GM23338 (cell line): ENCODE results near the gene RUNDC3A. TPM values are rescaled to one million over a fixed set of nuclear protein-coding genes. Genes with fewer than 3 reads are reported as not detected.

Experiments
- ATAC-seq: fragments of 200-7000 bp; cut with Tn5 transposase; 3 replicates; pipeline ENCODE4 v1.9.1; 2020
- DNase-seq: peaks from one replicate; pipeline ENCODE4 v3.0.0-alpha.2; 2015; ENCODE audit warnings: low spot score
- H2AFZ ChIP-seq: fragments of 200-600 bp; sonication (generic); 2 replicates; pipeline ENCODE4 v1.8.0; 2016; ENCODE audit warnings: antibody characterized with exemption, mild to moderate bottlenecking, moderate library complexity
- H3F3A ChIP-seq: fragments of 200-600 bp; sonication (generic); replicated peaks from 2 replicates; pipeline ENCODE4 v1.8.0; 2017; ENCODE audit warnings: antibody characterized with exemption, mixed run types, low read depth
- H3K27ac ChIP-seq: fragments of 200-600 bp; sonication (generic); 2 replicates; pipeline ENCODE4 v1.6.1; 2016; ENCODE audit warnings: low read depth
- H3K27me3 ChIP-seq: fragments of 200-600 bp; sonication (generic); 2 replicates; pipeline ENCODE4 v1.8.0; 2016; ENCODE audit warnings: mild to moderate bottlenecking, mixed run types, moderate library complexity; ENCODE audit not compliant: insufficient read depth
- H3K36me3 ChIP-seq: fragments of 200-600 bp; sonication (generic); 2 replicates; pipeline ENCODE4 v1.8.0; 2016; ENCODE audit warnings: mild to moderate bottlenecking; ENCODE audit not compliant: insufficient read depth
- H3K4me1 ChIP-seq: fragments of 200-600 bp; sonication (generic); 2 replicates; pipeline ENCODE4 v1.8.0; 2016; ENCODE audit warnings: mild to moderate bottlenecking, moderate library complexity; ENCODE audit not compliant: insufficient read depth
- H3K4me2 ChIP-seq: fragments of 200-600 bp; sonication (generic); 2 replicates; pipeline ENCODE4 v1.7.1; 2017; ENCODE audit warnings: mixed run types
- H3K4me3 ChIP-seq: fragments of 200-600 bp; sonication (generic); 2 replicates; pipeline ENCODE4 v1.6.1; 2016; ENCODE audit warnings: mixed run types
- H3K79me2 ChIP-seq: fragments of 200-600 bp; sonication (generic); replicated peaks from 2 replicates; pipeline ENCODE4 v1.8.0; 2017; ENCODE audit warnings: mild to moderate bottlenecking; ENCODE audit not compliant: insufficient read depth
- H3K9me2 ChIP-seq: fragments of 200-600 bp; sonication (generic); 2 replicates; pipeline ENCODE4 v1.8.0; 2017; ENCODE audit not compliant: insufficient read depth
- H4K20me1 ChIP-seq: fragments of 200-600 bp; sonication (generic); replicated peaks from 2 replicates; pipeline ENCODE4 v1.8.0; 2017; ENCODE audit warnings: mild to moderate bottlenecking; ENCODE audit not compliant: insufficient read depth
- H3K27ac Mint-ChIP-seq: 2 replicates; pipeline ENCODE4 v1.8.0; 2020; ENCODE audit warnings: inconsistent platforms, mild to moderate bottlenecking, moderate library complexity, mixed read lengths
- H3K27me3 Mint-ChIP-seq: 3 replicates; pipeline ENCODE4 v1.8.0; 2022; ENCODE audit warnings: low read depth, mild to moderate bottlenecking, moderate library complexity, mixed read lengths, inconsistent platforms; ENCODE audit not compliant: insufficient read depth, poor library complexity
- H3K36me3 Mint-ChIP-seq: 3 replicates; pipeline ENCODE4 v1.8.0; 2021; ENCODE audit warnings: low read depth, mild to moderate bottlenecking, inconsistent platforms, moderate library complexity, mixed read lengths
- H3K4me1 Mint-ChIP-seq: 3 replicates; pipeline ENCODE4 v1.8.0; 2020; ENCODE audit warnings: mild to moderate bottlenecking, inconsistent platforms, mixed read lengths
- H3K4me3 Mint-ChIP-seq: 3 replicates; pipeline ENCODE4 v1.8.0; 2021; ENCODE audit warnings: moderate library complexity, mild to moderate bottlenecking, inconsistent platforms, mixed read lengths
- H3K9me3 Mint-ChIP-seq: 3 replicates; pipeline ENCODE4 v1.8.0; 2020; ENCODE audit warnings: moderate library complexity, mild to moderate bottlenecking, inconsistent platforms, mixed read lengths
- EZH2 ChIP-seq: fragments of 200-600 bp; sonication (generic); IDR thresholded peaks from one replicate; pipeline ENCODE4 v1.8.0; 2017; ENCODE audit warnings: antibody characterized with exemption, mild to moderate bottlenecking, low read depth; ENCODE audit not compliant: unreplicated experiment
- EZH2phosphoT487 ChIP-seq: fragments of 200-600 bp; sonication (generic); IDR thresholded peaks from one replicate; pipeline ENCODE4 v1.8.1; 2018; ENCODE audit warnings: antibody characterized with exemption; ENCODE audit not compliant: unreplicated experiment
- JUNB ChIP-seq: IDR thresholded peaks from one replicate; pipeline ENCODE4 v1.6.1; 2016; ENCODE audit warnings: antibody characterized with exemption; ENCODE audit not compliant: unreplicated experiment
- NANOG ChIP-seq: IDR thresholded peaks from 2 replicates; pipeline ENCODE4 v1.6.1; 2016; ENCODE audit warnings: antibody characterized with exemption, borderline replicate concordance
- POLR2AphosphoS5 ChIP-seq: IDR thresholded peaks from 2 replicates; pipeline ENCODE4 v1.6.1; 2016; ENCODE audit warnings: antibody characterized with exemption, low read depth
- STAT1 ChIP-seq: IDR thresholded peaks from one replicate; pipeline ENCODE4 v1.6.1; 2016; ENCODE audit warnings: antibody characterized with exemption; ENCODE audit not compliant: unreplicated experiment
- ZNF331 ChIP-seq: fragments of 250-450 bp; sonication (Bioruptor Pico); IDR thresholded peaks from 2 replicates; pipeline ENCODE4 v1.5.0; 2020; ENCODE audit warnings: low read depth, mild to moderate bottlenecking, moderate library complexity
- polyA plus RNA-seq: library from polyadenylated mRNA; unstranded; fragments of >200 nt; fragmentation: Nextera tagmentation; extraction: Ambion mirVana; gene quantifications from 2 replicates; pipeline ENCODE4 v1.2.1, GENCODE V29; 2016
- total RNA-seq: library from RNA; depleted of rRNA; stranded (reverse); fragments of >200 nt; shearing (Covaris generic); gene quantifications from 2 replicates; pipeline ENCODE4 v1.2.3, GENCODE V29; 2014
- TF ChIP-seq, protein P1 (sequence below), 2 experiments: fragments of 200-600 bp in 1 of 2; sonication (generic) in 1 of 2; conservative IDR thresholded peaks; 2 replicates each; pipeline versions ENCODE4 v1.5.1 to v1.6.1; 2016 to 2017; ENCODE audit warnings: antibody characterized with exemption in 2 of 2, low read depth in 2 of 2, mild to moderate bottlenecking in 2 of 2, moderate library complexity in 1 of 2
- TF ChIP-seq, protein P2 (sequence below): IDR thresholded peaks from one replicate; pipeline ENCODE4 v1.6.1; 2018; ENCODE audit warnings: antibody characterized with exemption; ENCODE audit not compliant: unreplicated experiment
- TF ChIP-seq, protein P3 (sequence below): IDR thresholded peaks from 2 replicates; pipeline ENCODE4 v1.6.1; 2016; ENCODE audit warnings: antibody characterized with exemption

The RUNDC3A gene
- total and polyA plus RNA-seq, 2 experiments from 2014 or later: 3.7 to 5.5 TPM

DNA sequence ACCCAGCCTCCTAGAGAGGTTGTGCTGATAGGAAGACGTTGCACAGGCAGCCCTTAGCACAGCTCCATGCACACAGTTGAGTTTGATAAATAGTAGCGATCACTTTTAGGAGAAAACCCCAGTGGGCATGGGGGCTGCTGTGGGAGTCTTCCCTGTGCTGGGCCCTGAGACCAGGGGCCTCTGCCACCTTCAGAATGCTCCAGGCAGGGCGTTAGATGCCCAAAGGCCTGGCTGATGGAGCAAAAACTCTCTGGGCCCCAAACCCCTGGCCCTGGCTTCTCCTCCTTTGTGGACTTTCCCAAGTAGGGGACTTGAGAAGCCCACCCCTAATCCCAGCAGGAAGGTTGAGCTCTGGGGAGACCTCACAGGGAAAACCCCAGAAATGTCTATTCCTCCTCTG, 26.1 kb upstream of the RUNDC3A start:
- no peaks in the 10 kb centered on the region for H4K20me1 ChIP-seq
- no peaks in the 10 kb centered on the region for H3K36me3 ChIP-seq
- no peak for DNase-seq
- H3K9me3 Mint-ChIP-seq: no peaks in the 10 kb centered on the region
- TF ChIP-seq EZH2 (no peak), POLR2AphosphoS5 (no peak), EZH2phosphoT487 (no peak), ZNF331 (no peak), STAT1 (no peak), NANOG (no peak), JUNB (no peak)
- TF ChIP-seq, protein P1, sequence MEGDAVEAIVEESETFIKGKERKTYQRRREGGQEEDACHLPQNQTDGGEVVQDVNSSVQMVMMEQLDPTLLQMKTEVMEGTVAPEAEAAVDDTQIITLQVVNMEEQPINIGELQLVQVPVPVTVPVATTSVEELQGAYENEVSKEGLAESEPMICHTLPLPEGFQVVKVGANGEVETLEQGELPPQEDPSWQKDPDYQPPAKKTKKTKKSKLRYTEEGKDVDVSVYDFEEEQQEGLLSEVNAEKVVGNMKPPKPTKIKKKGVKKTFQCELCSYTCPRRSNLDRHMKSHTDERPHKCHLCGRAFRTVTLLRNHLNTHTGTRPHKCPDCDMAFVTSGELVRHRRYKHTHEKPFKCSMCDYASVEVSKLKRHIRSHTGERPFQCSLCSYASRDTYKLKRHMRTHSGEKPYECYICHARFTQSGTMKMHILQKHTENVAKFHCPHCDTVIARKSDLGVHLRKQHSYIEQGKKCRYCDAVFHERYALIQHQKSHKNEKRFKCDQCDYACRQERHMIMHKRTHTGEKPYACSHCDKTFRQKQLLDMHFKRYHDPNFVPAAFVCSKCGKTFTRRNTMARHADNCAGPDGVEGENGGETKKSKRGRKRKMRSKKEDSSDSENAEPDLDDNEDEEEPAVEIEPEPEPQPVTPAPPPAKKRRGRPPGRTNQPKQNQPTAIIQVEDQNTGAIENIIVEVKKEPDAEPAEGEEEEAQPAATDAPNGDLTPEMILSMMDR (conservative IDR thresholded peaks at IDR 0.05; ENCODE audit: low read depth in 2 of 2): no peak
- peaks cover 14% of the 10 kb centered on the region for H3K4me1 Mint-ChIP-seq
- H3K9me2 ChIP-seq: no peaks in the 10 kb centered on the region
- H3K27me3 ChIP-seq: no peaks in the 10 kb centered on the region
- H3K4me2 ChIP-seq: no peak overlapping the region
- no peaks in the 10 kb centered on the region for H3K79me2 ChIP-seq
- no peaks in the 10 kb centered on the region for H3K36me3 Mint-ChIP-seq
- no peak overlapping the region for H3K27ac ChIP-seq
- H3F3A ChIP-seq: no peaks in the 10 kb centered on the region
- no peak overlapping the region for H2AFZ ChIP-seq
- no peak for ATAC-seq
- peaks cover 14% of the 10 kb centered on the region for H3K4me1 ChIP-seq
- peaks cover 13% of the 10 kb centered on the region for H3K27me3 Mint-ChIP-seq
- no peak overlapping the region for H3K27ac Mint-ChIP-seq
- no peak overlapping the region for H3K4me3 Mint-ChIP-seq
- no peak overlapping the region for H3K4me3 ChIP-seq

DNA sequence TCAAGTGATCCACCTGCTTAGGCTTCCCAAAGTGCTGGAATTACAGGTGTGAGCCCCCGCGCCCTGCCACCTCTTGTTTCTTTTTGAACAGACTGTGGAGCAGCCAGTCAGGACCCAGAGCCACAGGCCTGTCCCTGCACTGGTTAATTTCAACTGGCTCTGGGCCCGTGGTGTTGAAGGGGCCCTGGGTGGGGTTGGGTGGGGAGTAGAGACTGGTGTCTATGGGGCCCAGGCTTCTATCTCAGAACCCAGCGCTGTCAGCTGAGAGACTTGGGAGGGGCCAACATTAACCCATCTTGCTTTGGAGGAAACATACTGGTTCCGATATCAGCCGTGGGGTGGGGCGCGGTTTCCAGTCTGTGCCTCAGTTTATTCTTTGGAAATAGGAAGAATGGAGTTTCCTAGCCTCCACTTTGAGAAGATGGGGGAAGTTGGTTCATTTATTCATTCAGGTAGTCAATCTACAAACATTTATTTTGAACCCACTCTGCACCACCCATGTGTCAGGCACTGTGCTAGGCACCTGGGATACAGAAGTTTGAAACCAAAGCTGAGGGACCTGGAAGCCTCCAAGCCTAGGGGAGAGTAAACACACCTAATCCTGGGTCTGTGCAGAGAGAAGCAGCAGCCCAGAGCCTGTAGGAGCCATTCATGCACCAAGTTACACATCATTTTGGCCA, 24.9 kb upstream of the RUNDC3A start:
- DNase-seq: no peak
- Histone ChIP-seq H3K36me3 (no peaks in the 10 kb centered on the region), H4K20me1 (no peaks in the 10 kb centered on the region), H3K4me1 (peaks cover 14% of the 10 kb centered on the region), H3F3A (no peaks in the 10 kb centered on the region), H3K79me2 (no peaks in the 10 kb centered on the region), H3K4me3 (no peak overlapping the region), H3K27me3 (no peaks in the 10 kb centered on the region), H3K27ac (no peak overlapping the region), H3K9me2 (no peaks in the 10 kb centered on the region), H3K4me2 (no peak overlapping the region), H2AFZ (no peak overlapping the region)
- Mint-ChIP-seq H3K27me3 (peaks cover 13% of the 10 kb centered on the region), H3K4me1 (peaks cover 15% of the 10 kb centered on the region), H3K9me3 (no peaks in the 10 kb centered on the region), H3K4me3 (no peak overlapping the region), H3K36me3 (no peaks in the 10 kb centered on the region), H3K27ac (no peak overlapping the region)
- TF ChIP-seq, protein P2, sequence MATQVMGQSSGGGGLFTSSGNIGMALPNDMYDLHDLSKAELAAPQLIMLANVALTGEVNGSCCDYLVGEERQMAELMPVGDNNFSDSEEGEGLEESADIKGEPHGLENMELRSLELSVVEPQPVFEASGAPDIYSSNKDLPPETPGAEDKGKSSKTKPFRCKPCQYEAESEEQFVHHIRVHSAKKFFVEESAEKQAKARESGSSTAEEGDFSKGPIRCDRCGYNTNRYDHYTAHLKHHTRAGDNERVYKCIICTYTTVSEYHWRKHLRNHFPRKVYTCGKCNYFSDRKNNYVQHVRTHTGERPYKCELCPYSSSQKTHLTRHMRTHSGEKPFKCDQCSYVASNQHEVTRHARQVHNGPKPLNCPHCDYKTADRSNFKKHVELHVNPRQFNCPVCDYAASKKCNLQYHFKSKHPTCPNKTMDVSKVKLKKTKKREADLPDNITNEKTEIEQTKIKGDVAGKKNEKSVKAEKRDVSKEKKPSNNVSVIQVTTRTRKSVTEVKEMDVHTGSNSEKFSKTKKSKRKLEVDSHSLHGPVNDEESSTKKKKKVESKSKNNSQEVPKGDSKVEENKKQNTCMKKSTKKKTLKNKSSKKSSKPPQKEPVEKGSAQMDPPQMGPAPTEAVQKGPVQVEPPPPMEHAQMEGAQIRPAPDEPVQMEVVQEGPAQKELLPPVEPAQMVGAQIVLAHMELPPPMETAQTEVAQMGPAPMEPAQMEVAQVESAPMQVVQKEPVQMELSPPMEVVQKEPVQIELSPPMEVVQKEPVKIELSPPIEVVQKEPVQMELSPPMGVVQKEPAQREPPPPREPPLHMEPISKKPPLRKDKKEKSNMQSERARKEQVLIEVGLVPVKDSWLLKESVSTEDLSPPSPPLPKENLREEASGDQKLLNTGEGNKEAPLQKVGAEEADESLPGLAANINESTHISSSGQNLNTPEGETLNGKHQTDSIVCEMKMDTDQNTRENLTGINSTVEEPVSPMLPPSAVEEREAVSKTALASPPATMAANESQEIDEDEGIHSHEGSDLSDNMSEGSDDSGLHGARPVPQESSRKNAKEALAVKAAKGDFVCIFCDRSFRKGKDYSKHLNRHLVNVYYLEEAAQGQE: no peak
- no peak for TF ChIP-seq EZH2phosphoT487
- no peak for TF ChIP-seq NANOG
- TF ChIP-seq, protein P3, sequence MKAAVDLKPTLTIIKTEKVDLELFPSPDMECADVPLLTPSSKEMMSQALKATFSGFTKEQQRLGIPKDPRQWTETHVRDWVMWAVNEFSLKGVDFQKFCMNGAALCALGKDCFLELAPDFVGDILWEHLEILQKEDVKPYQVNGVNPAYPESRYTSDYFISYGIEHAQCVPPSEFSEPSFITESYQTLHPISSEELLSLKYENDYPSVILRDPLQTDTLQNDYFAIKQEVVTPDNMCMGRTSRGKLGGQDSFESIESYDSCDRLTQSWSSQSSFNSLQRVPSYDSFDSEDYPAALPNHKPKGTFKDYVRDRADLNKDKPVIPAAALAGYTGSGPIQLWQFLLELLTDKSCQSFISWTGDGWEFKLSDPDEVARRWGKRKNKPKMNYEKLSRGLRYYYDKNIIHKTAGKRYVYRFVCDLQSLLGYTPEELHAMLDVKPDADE: no peak
- no peak for TF ChIP-seq JUNB
- ATAC-seq: no peak
